GM10266 (cell line): ENCODE results near the gene CLDN34.

Experiments
- DNase-seq: peaks from one replicate; pipeline ENCODE4 v3.0.0; 2012; ENCODE audit errors: extremely low spot score
- TF ChIP-seq, protein P1 (sequence below): IDR thresholded peaks from 2 replicates; pipeline ENCODE4 v1.5.1; 2012; ENCODE audit warnings: mild to moderate bottlenecking, low read depth; ENCODE audit not compliant: control insufficient read depth, insufficient read depth; ENCODE audit errors: missing control alignments

Gene CLDN34

GRCh38 chrX:10011991-10012390, 44.8 kb downstream of the CLDN34 start:
- TF ChIP-seq, protein P1, sequence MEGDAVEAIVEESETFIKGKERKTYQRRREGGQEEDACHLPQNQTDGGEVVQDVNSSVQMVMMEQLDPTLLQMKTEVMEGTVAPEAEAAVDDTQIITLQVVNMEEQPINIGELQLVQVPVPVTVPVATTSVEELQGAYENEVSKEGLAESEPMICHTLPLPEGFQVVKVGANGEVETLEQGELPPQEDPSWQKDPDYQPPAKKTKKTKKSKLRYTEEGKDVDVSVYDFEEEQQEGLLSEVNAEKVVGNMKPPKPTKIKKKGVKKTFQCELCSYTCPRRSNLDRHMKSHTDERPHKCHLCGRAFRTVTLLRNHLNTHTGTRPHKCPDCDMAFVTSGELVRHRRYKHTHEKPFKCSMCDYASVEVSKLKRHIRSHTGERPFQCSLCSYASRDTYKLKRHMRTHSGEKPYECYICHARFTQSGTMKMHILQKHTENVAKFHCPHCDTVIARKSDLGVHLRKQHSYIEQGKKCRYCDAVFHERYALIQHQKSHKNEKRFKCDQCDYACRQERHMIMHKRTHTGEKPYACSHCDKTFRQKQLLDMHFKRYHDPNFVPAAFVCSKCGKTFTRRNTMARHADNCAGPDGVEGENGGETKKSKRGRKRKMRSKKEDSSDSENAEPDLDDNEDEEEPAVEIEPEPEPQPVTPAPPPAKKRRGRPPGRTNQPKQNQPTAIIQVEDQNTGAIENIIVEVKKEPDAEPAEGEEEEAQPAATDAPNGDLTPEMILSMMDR = no peak
- no peak for DNase-seq

- DNase-seq = peak; percentile 90
- TF ChIP-seq, protein P1 = no peak
Measured at GRCh38 chrX:10014462-10015354, 47.5 kb downstream of the CLDN34 start.

GRCh38 chrX:10015355-10015722, 48.2 kb downstream of the CLDN34 start:
- peak; percentile 24 for DNase-seq
- TF ChIP-seq, protein P1 = no peak

GRCh38 chrX:10015723-10016518, 48.8 kb downstream of the CLDN34 start:
- DNase-seq = peak; percentile 48
- TF ChIP-seq, protein P1 = peak; percentile 26

DNA sequence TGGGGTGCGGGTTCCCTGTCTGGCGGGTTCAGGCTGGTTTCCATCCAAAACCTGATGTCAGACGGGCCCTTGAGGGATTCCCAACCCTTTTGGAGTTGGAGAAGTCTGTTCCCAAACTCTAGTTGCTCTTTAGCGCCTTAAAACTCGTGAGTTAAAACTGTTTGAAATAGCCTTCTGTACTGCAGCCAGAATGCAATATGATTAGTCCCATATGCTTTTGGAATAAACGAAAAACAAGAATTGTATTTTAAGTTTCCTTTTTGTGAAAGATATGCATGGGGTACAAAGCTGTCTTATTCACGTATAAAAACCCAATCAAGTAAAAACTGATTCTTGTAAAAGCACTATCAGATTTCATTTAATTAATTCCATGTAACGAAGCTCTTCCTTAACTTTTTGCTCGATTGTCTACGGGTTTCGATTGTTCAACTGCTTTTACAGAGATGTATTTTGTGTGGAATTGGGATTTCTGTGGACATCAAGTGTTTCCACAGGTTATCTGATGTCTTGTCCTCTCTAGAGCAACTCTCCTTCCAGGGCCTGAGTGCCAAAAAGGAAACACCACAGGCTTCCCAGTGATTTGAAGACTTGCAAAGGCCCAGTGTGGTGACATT, 49.5 kb downstream of the CLDN34 start:
- TF ChIP-seq, protein P1 = no peak
- DNase-seq = no peak

DNA sequence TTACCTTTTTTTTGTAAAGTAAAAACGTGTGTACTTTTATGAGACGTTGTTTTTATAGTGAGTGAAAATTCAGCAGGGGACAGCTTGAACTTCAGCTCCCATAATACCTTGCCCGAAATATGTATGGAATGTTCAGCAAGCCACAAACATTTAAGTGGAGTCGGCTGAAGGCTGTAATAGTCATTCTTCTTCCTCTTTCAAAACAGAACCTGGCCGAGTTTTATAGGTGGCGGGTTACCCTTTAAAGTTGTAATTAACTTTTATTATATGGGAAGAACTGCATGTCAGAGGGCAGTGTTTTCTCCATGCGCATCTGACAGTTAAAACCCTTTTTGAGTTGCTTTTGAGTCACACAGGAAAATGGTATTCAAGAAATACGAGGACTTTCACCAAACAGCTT, 50.7 kb downstream of the CLDN34 start:
- TF ChIP-seq, protein P1 = no peak
- no peak for DNase-seq
